Breast epithelium (tissue), 3 donors: Measurements from ENCODE around the gene SERPINE3.

Experiments
- POLR2A ChIP-seq: fragments of 450-650 bp; IDR thresholded peaks from one replicate; pipeline ENCODE4 v1.6.1; 2016; ENCODE audit warnings: antibody characterized with exemption, mild to moderate bottlenecking, moderate library complexity
- TF ChIP-seq, protein P1 (sequence below), 3 donors: fragments of 450-650 bp; IDR thresholded peaks; one replicate each; pipeline ENCODE4 v1.5.1; 2016 to 2017; ENCODE audit warnings: antibody characterized with exemption in 3 of 3, mild to moderate bottlenecking in 3 of 3, moderate library complexity in 3 of 3

DNA sequence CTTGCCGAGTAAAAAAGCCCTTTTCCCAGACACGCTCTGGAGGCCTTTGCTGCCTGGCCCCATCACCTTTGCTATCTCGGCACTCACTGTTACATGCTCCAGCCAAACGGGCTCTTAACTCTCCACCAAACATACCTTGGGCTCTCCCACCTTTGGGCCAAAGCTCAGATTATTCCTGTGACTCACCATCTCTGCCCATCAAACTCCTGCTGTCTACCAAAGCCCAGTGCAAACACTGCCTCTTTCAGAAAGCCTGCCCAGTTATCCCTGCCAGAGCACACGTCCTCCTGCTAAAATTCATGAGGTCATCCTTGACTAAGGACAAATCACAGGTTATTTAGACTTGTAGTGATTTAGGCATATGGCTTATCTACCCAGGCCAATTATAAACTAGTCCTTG, 48.1 kb upstream of the SERPINE3 start:
- TF ChIP-seq, protein P1, sequence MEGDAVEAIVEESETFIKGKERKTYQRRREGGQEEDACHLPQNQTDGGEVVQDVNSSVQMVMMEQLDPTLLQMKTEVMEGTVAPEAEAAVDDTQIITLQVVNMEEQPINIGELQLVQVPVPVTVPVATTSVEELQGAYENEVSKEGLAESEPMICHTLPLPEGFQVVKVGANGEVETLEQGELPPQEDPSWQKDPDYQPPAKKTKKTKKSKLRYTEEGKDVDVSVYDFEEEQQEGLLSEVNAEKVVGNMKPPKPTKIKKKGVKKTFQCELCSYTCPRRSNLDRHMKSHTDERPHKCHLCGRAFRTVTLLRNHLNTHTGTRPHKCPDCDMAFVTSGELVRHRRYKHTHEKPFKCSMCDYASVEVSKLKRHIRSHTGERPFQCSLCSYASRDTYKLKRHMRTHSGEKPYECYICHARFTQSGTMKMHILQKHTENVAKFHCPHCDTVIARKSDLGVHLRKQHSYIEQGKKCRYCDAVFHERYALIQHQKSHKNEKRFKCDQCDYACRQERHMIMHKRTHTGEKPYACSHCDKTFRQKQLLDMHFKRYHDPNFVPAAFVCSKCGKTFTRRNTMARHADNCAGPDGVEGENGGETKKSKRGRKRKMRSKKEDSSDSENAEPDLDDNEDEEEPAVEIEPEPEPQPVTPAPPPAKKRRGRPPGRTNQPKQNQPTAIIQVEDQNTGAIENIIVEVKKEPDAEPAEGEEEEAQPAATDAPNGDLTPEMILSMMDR (IDR thresholded peaks at IDR 0.05), result no peak
- no peak for TF ChIP-seq POLR2A
